AG04449 (cell line): ENCODE data around the gene SORCS1.

Source experiments
- CTCF ChIA-PET: fragments of 350-600 bp; formaldehyde crosslinking; extraction: SDS; loops from one replicate; lab custom pipeline; 2021; ENCODE audit warnings: antibody characterized with exemption; lab: Yijun Ruan, JAX
- POLR2A ChIA-PET: fragments of 400-600, 350-600 bp; formaldehyde crosslinking; extraction: SDS; loops from one replicate; lab custom pipeline; 2020; ENCODE audit warnings: antibody characterized with exemption, inconsistent platforms; lab: Yijun Ruan, JAX
- DNase-seq: peaks from one replicate; pipeline ENCODE4 v3.0.0-alpha.2; 2010; ENCODE audit warnings: low read depth, low spot score
- H3K4me3 ChIP-seq: 2 replicates; pipeline ENCODE4 v1.5.1; 2011; ENCODE audit warnings: low read depth, mild to moderate bottlenecking, control low read depth, low read length
- TF ChIP-seq, protein P1 (sequence below): IDR thresholded peaks from one replicate; pipeline ENCODE4 v1.5.1; 2011; ENCODE audit warnings: mild to moderate bottlenecking, moderate library complexity, low read length, control low read depth, inconsistent platforms; ENCODE audit not compliant: insufficient read depth; ENCODE audit errors: missing control alignments

SORCS1 gene

DNA sequence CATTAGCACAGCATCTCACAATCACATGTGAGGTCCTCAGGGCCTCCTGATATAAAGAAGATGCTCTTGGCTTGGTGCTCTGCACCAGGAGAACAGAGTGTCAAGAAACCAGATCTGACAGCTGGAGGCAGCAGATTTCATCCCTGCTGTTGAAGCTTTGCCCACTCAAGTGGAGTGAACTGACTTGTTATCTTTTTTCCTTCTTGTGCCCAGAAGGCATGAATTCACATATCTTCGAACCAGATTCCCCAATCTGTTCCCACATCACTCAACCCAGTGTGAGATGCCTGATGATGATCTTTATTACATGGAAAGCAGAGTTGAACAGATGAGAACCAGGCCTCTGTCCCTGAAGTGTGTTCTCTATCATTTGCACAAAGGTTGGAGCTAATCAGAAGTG is 521.0 kb downstream of the SORCS1 start:
- CTCF ChIA-PET, result interaction anchor here (1.2 to 1.3 kb wide), 2 partner anchors 18 to 62 kb away, joined by 5 to 7 read pairs; no protein-coding TSS in a partner anchor
- POLR2A ChIA-PET, result no interaction called here
- no peak for DNase-seq
- TF ChIP-seq, protein P1, sequence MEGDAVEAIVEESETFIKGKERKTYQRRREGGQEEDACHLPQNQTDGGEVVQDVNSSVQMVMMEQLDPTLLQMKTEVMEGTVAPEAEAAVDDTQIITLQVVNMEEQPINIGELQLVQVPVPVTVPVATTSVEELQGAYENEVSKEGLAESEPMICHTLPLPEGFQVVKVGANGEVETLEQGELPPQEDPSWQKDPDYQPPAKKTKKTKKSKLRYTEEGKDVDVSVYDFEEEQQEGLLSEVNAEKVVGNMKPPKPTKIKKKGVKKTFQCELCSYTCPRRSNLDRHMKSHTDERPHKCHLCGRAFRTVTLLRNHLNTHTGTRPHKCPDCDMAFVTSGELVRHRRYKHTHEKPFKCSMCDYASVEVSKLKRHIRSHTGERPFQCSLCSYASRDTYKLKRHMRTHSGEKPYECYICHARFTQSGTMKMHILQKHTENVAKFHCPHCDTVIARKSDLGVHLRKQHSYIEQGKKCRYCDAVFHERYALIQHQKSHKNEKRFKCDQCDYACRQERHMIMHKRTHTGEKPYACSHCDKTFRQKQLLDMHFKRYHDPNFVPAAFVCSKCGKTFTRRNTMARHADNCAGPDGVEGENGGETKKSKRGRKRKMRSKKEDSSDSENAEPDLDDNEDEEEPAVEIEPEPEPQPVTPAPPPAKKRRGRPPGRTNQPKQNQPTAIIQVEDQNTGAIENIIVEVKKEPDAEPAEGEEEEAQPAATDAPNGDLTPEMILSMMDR, result no peak
- no peak overlapping the region for H3K4me3 ChIP-seq

DNA sequence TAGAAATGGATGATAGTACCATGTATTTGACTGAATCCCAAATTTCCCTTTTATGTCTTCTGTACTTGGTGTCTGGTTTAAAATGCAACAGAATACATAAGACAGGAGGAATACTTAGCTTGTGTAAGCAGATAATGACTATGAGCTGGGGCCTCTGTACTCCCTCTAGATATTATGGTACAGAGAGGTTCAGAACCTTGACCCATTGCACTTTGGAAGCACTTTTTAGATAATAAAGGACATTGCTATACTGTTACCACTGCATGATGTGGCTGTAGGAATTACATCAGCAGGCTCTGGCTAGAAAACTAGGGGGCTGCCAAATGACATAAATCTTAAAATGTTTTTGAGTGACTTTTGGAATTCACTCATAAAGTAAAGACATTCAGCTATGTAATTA is 526.6 kb downstream of the SORCS1 start:
- TF ChIP-seq, protein P1, result no peak
- ChIA-PET CTCF (interaction anchor here (3.5 kb wide), 1 partner anchor 10 kb away, joined by 12 read pairs; no protein-coding TSS in a partner anchor), POLR2A (no interaction called here)
- DNase-seq, result no peak
- H3K4me3 ChIP-seq, result no peak overlapping the region

DNA sequence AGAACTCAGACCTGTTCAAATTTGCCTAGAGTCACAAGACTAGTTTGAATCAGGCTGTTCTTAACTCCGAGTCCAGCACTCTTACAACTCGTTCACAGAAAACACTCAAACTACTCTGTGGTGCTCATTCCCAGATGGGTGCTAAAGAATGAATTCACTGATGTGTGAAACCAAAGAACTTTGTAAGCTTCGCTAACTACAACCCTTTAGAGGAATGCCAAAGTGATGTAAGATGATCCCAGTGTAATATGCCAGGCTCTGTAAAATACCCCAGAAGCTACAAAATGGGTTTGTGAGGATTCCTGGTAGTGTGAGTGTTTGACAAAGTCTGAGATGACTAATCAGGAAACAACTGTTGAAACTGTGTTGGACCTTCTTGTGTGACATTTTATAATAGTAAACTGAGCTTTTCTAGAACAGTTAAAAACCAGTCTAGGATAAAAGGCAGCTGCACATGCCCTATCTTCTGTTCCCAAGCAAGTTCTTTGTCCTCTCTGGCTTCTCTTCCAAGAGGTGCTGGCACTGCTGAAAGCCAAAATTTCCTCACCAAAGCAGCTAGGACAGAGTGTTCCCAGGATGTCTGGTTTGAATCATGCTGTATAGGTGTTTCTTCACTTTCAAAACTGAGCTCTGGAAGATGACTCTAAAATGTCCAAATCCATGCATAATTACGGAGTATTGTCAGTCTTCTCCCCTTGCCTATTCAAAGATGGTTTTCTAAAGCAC is 527.6 kb downstream of the SORCS1 start:
- ChIA-PET POLR2A (no interaction called here), CTCF (interaction anchor here (1.0 to 3.5 kb wide), 2 partner anchors 9 to 12 kb away, joined by 4 to 12 read pairs; no protein-coding TSS in a partner anchor)
- DNase-seq, result no peak

DNA sequence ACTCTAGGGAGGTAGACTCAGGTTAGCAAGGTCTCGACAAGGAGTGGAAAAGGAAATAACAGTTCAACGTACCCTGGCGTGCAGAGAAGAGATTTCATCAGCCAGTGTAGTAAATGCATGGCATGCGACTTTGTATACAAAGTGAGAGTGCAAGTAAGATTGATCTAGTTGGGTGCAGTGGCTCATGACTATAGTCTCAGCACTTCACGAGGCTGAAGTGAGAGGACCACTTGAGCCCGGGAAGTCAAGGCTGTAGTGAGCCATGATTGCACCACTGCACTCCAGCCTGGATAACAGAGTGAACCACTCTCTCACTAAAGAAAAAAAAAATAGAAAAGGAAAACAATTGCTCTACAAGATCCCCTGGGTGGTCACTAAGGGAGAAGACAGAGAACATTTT is 528.6 kb downstream of the SORCS1 start:
- ChIA-PET CTCF (interaction anchor here (3.5 kb wide), 1 partner anchor 8 kb away, joined by 12 read pairs; no protein-coding TSS in a partner anchor), POLR2A (no interaction called here)
- no peak overlapping the region for H3K4me3 ChIP-seq
- no peak for DNase-seq
- TF ChIP-seq, protein P1, result no peak

More for the DNA sequence above, 527.6 kb downstream of the SORCS1 start:
- TF ChIP-seq, protein P1, result no peak
- H3K4me3 ChIP-seq, result no peak overlapping the region

DNA sequence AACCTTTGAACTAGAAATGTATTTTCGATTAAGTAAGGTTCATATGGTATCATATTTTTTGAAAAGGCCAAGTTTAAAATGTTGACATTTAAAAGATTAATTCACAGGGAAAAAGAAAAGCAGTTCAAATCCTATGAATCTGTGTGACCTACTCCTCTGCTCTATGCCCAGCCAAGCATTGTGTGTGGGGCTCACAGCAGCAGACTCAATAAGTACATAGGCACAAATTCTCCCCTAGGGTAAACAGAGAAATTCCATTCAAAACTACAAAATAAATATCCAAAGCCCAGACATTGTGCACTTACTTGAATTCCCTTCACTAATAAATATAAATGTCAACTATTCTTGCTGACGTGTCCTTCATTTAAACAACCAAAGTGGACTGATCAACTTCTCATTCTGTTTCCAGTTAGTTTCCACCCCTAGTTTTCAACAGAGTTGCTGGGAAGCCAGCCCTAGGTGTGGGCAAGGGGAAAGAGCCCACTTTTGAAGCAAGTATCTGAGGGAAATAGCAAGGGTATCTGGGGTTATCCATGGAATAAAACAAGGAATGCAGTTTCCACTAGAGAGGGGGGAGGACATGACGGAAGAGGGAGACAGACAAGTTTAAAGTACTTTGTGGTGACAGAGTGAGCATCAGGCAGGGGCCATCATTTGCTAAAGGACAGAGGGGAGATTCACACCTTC is 533.3 kb downstream of the SORCS1 start:
- TF ChIP-seq, protein P1, result no peak
- CTCF ChIA-PET, result no interaction called here
- no peak overlapping the region for H3K4me3 ChIP-seq
- POLR2A ChIA-PET, result no interaction called here
- no peak for DNase-seq

DNA sequence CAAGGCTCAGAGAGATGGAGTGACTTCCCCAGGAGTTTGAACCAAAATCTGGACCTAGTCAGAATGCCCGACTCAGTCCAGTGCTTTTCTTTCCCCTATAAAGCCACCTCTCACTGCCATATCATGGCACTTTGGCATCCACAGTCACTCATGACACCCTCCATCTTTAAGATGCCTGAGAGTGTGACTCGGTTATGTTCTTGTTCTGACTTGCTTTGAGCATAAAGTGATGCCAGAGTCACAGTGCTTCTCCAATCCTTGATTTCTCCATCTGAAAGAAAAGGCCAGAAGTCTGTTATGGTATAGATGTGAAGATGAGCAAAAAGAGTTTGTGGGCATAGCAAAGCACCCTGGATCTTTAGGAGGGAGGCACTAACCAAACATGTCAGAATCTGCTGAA is 538.1 kb downstream of the SORCS1 start:
- ChIA-PET CTCF (interaction anchor here (1.1 to 3.5 kb wide), 4 partner anchors 8 to 49 kb away, joined by 3 to 20 read pairs (median 4); no protein-coding TSS in a partner anchor), POLR2A (no interaction called here)
- TF ChIP-seq, protein P1, result no peak
- DNase-seq, result no peak
- no peak overlapping the region for H3K4me3 ChIP-seq
